Neural progenitor cell (in vitro differentiated cells): Measurements from ENCODE around the gene ZDHHC14. TPM values are rescaled to one million over a fixed set of nuclear protein-coding genes. Genes with fewer than 3 reads are reported as not detected.

Source experiments
- DNase-seq: peaks from one replicate; pipeline ENCODE4 v3.0.0-alpha.2; 2016; ENCODE audit warnings: low spot score
- H2AFZ ChIP-seq: fragments of 200-600 bp; sonication (generic); replicated peaks from 2 replicates; pipeline ENCODE4 v1.6.1; 2016; ENCODE audit warnings: antibody characterized with exemption
- H3F3A ChIP-seq: fragments of 200-600 bp; sonication (generic); 2 replicates; pipeline ENCODE4 v1.6.1; 2016; ENCODE audit warnings: antibody characterized with exemption, low read depth
- H3K27ac ChIP-seq: fragments of 200-600 bp; sonication (generic); 2 replicates; pipeline ENCODE4 v1.5.1; 2016; ENCODE audit warnings: mild to moderate bottlenecking
- H3K27me3 ChIP-seq: fragments of 200-600 bp; sonication (generic); 2 replicates; pipeline ENCODE4 v1.6.1; 2016; ENCODE audit warnings: mild to moderate bottlenecking, moderate library complexity
- H3K36me3 ChIP-seq: fragments of 200-600 bp; sonication (generic); 2 replicates; pipeline ENCODE4 v1.5.1; 2016
- H3K4me1 ChIP-seq: fragments of 200-600 bp; sonication (generic); 2 replicates; pipeline ENCODE4 v1.6.1; 2016; ENCODE audit warnings: mixed run types
- H3K4me2 ChIP-seq: fragments of 200-600 bp; sonication (generic); 2 replicates; pipeline ENCODE4 v1.6.1; 2016
- H3K4me3 ChIP-seq: fragments of 200-600 bp; sonication (generic); 2 replicates; pipeline ENCODE4 v1.5.1; 2016
- H3K79me2 ChIP-seq: fragments of 200-600 bp; sonication (generic); 2 replicates; pipeline ENCODE4 v1.6.1; 2016; ENCODE audit warnings: low read depth
- H3K9ac ChIP-seq: fragments of 200-600 bp; sonication (generic); 2 replicates; pipeline ENCODE4 v1.6.1; 2016
- H3K9me3 ChIP-seq: fragments of 200-600 bp; sonication (generic); 2 replicates; pipeline ENCODE4 v1.5.1; 2016; ENCODE audit warnings: low read depth
- H4K20me1 ChIP-seq: fragments of 200-600 bp; sonication (generic); 2 replicates; pipeline ENCODE4 v1.6.1; 2016; ENCODE audit warnings: low read depth
- H3K27ac Mint-ChIP-seq: 3 replicates; pipeline ENCODE4 v1.8.0; 2021; ENCODE audit warnings: mixed read lengths
- H3K27me3 Mint-ChIP-seq: 2 replicates; pipeline ENCODE4 v1.8.0; 2022; ENCODE audit warnings: low read depth, mild to moderate bottlenecking, inconsistent platforms, moderate library complexity, mixed read lengths; ENCODE audit not compliant: insufficient read depth
- H3K36me3 Mint-ChIP-seq: 3 replicates; pipeline ENCODE4 v1.8.0; 2021; ENCODE audit warnings: mixed read lengths
- H3K4me1 Mint-ChIP-seq: 3 replicates; pipeline ENCODE4 v1.8.0; 2021; ENCODE audit warnings: mixed read lengths
- H3K4me3 Mint-ChIP-seq: 3 replicates; pipeline ENCODE4 v1.8.0; 2021; ENCODE audit warnings: mild to moderate bottlenecking, moderate library complexity, mixed read lengths
- H3K9me3 Mint-ChIP-seq: 3 replicates; pipeline ENCODE4 v1.8.0; 2020; ENCODE audit warnings: mixed read lengths
- CTCF ChIP-seq: fragments of 200-600 bp; sonication (generic); IDR thresholded peaks from 2 replicates; pipeline ENCODE4 v1.5.1; 2017; ENCODE audit warnings: antibody characterized with exemption, mild to moderate bottlenecking
- EZH2 ChIP-seq: fragments of 200-600 bp; sonication (generic); IDR thresholded peaks from 2 replicates; pipeline ENCODE4 v1.6.1; 2017; ENCODE audit warnings: antibody characterized with exemption, mild to moderate bottlenecking, moderate library complexity
- EZH2phosphoT487 ChIP-seq: fragments of 200-600 bp; sonication (generic); IDR thresholded peaks from 2 replicates; pipeline ENCODE4 v1.6.1; 2017; ENCODE audit warnings: antibody characterized with exemption
- total RNA-seq: library from RNA; depleted of rRNA; stranded (reverse); fragments of >200 nt; gene quantifications from 2 replicates; pipeline ENCODE4 v1.2.3, GENCODE V29; 2015; ENCODE audit warnings: low replicate concordance

ZDHHC14 gene
- total RNA-seq, 1 donor from 2014 or later: 14.5 TPM

GRCh38 chr6:157646012-157646411 is 265.0 kb downstream of the ZDHHC14 start:
- no peaks in the 10 kb centered on the region for H3K27me3 ChIP-seq
- peaks cover 18% of the 10 kb centered on the region for H3K4me1 ChIP-seq
- H3K79me2 ChIP-seq: no peaks in the 10 kb centered on the region
- H2AFZ ChIP-seq: no peak overlapping the region
- Mint-ChIP-seq H3K4me1 (peaks cover 15% of the 10 kb centered on the region), H3K9me3 (no peaks in the 10 kb centered on the region), H3K27ac (no peak overlapping the region), H3K27me3 (no peaks in the 10 kb centered on the region), H3K4me3 (peak overlapping the region; percentile 59), H3K36me3 (peaks cover 8% of the 10 kb centered on the region)
- H3F3A ChIP-seq: no peaks in the 10 kb centered on the region
- no peak overlapping the region for H3K27ac ChIP-seq
- no peaks in the 10 kb centered on the region for H4K20me1 ChIP-seq
- no peaks in the 10 kb centered on the region for H3K9me3 ChIP-seq
- no peak overlapping the region for H3K4me2 ChIP-seq
- no peak for DNase-seq
- TF ChIP-seq EZH2 (no peak), CTCF (no peak), EZH2phosphoT487 (no peak)
- no peak overlapping the region for H3K4me3 ChIP-seq
- no peaks in the 10 kb centered on the region for H3K36me3 ChIP-seq
- no peak overlapping the region for H3K9ac ChIP-seq

- Mint-ChIP-seq H3K27ac (no peak overlapping the region), H3K27me3 (no peaks in the 10 kb centered on the region), H3K4me1 (peaks cover 15% of the 10 kb centered on the region), H3K36me3 (peaks cover 8% of the 10 kb centered on the region), H3K4me3 (no peak overlapping the region), H3K9me3 (no peaks in the 10 kb centered on the region)
- H3F3A ChIP-seq: no peaks in the 10 kb centered on the region
- no peak overlapping the region for H3K4me2 ChIP-seq
- no peak for TF ChIP-seq CTCF
- TF ChIP-seq EZH2: no peak
- no peak for TF ChIP-seq EZH2phosphoT487
- no peak for DNase-seq
- no peaks in the 10 kb centered on the region for H3K27me3 ChIP-seq
- H3K4me1 ChIP-seq: peaks cover 18% of the 10 kb centered on the region
- H3K4me3 ChIP-seq: no peak overlapping the region
- H2AFZ ChIP-seq: no peak overlapping the region
- no peaks in the 10 kb centered on the region for H4K20me1 ChIP-seq
- H3K36me3 ChIP-seq: no peaks in the 10 kb centered on the region
- H3K79me2 ChIP-seq: no peaks in the 10 kb centered on the region
- no peak overlapping the region for H3K27ac ChIP-seq
- H3K9me3 ChIP-seq: no peaks in the 10 kb centered on the region
- H3K9ac ChIP-seq: no peak overlapping the region
Measured at GRCh38 chr6:157647261-157647915, 266.4 kb downstream of the ZDHHC14 start.

GRCh38 chr6:157648561-157648960 is 267.6 kb downstream of the ZDHHC14 start:
- TF ChIP-seq EZH2phosphoT487: no peak
- TF ChIP-seq CTCF: no peak
- no peak for TF ChIP-seq EZH2
- DNase-seq: no peak
- no peaks in the 10 kb centered on the region for H3F3A ChIP-seq
- H3K9ac ChIP-seq: no peak overlapping the region
- no peaks in the 10 kb centered on the region for H4K20me1 ChIP-seq
- Mint-ChIP-seq H3K4me1 (peaks cover 17% of the 10 kb centered on the region), H3K36me3 (peaks cover 8% of the 10 kb centered on the region), H3K4me3 (no peak overlapping the region), H3K9me3 (no peaks in the 10 kb centered on the region), H3K27me3 (no peaks in the 10 kb centered on the region), H3K27ac (peak overlapping the region; percentile 81)
- no peaks in the 10 kb centered on the region for H3K36me3 ChIP-seq
- H3K27me3 ChIP-seq: no peaks in the 10 kb centered on the region
- H3K27ac ChIP-seq: no peak overlapping the region
- no peaks in the 10 kb centered on the region for H3K9me3 ChIP-seq
- H3K4me2 ChIP-seq: no peak overlapping the region
- H3K4me3 ChIP-seq: no peak overlapping the region
- no peak overlapping the region for H2AFZ ChIP-seq
- peaks cover 18% of the 10 kb centered on the region for H3K4me1 ChIP-seq
- no peaks in the 10 kb centered on the region for H3K79me2 ChIP-seq
